Mesothelial cell of epicardium (in vitro differentiated cells): ENCODE results near the gene LGALS9C. TPM values are rescaled to one million over a fixed set of nuclear protein-coding genes. Genes with fewer than 3 reads are reported as not detected.
"Not testable (repeated sequence)": the region's sequence is repeated elsewhere in the genome, so short reads cannot be mapped to it uniquely, and the experiment has no call there.

Experiments
- DNase-seq, 2 experiments: peaks; one replicate each; pipeline ENCODE4 v3.0.0; 2021; ENCODE audit warnings: low spot score in 2 of 2; ENCODE audit not compliant: unreplicated experiment in 2 of 2
- H3K27ac Mint-ChIP-seq: 2 replicates; pipeline ENCODE4 v1.8.0; 2021; ENCODE audit warnings: mixed read lengths
- H3K27me3 Mint-ChIP-seq: 2 replicates; pipeline ENCODE4 v1.8.0; 2021; ENCODE audit warnings: low read depth, mixed read lengths
- H3K36me3 Mint-ChIP-seq: 2 replicates; pipeline ENCODE4 v1.8.0; 2021; ENCODE audit warnings: mixed read lengths
- H3K4me1 Mint-ChIP-seq: 2 replicates; pipeline ENCODE4 v1.8.0; 2021; ENCODE audit warnings: mixed read lengths
- H3K4me3 Mint-ChIP-seq: 2 replicates; pipeline ENCODE4 v1.8.0; 2021; ENCODE audit warnings: mild to moderate bottlenecking, moderate library complexity, mixed read lengths
- H3K9me3 Mint-ChIP-seq: 2 replicates; pipeline ENCODE4 v1.8.0; 2021; ENCODE audit warnings: mixed read lengths
- total RNA-seq: library from RNA; stranded (reverse); gene quantifications from 3 replicates; pipeline ENCODE4 v1.2.1, GENCODE V29; 2021

LGALS9C gene
- total RNA-seq, result not detected in 3 replicates

DNA sequence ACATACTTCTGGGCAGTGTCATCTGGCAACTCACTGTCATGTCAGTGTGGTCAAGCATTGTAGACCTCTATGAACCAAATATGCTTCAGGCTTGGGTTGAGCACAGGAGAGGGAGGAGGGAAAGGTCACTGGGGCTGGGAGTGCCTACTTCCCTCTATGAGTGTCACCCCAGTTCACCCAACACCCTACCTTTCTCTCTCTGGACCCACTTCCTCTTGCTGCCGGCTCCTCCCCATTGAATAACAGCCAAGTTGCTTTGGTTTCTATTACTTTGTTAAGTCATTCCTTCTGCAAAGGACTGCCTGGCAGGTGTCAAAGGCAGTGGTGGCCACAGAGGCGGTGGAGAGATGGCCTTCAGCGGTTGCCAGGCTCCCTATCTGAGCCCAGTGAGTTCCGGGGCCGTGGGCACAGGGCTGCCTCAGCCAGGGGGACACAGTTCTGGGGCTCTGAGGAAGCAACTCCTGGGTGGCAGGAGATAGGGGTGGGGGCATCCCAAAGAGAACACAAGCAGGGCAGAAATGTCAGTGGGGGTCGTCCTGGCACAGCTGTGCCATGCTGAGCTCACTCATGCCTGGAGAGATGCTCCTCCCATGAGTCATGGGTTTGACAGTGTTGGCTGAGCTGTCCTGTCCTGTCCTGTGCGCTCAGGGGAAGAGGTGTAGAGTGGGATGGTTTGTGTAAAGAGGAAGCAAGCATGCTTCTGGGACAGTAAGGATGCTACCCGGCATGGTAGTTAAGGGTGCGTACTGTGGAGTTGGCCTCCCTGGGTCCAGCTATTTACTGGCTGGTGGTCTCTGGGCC lies at the start of gene LGALS9C:
Gene LGALS9C, plus strand, starts transcription at position 282 of the 801 bp plus-strand sequence. Its CDS starts 66 bp downstream, at position 348.
- not testable (repeated sequence) for DNase-seq, H3K27ac Mint-ChIP-seq, H3K27me3 Mint-ChIP-seq, H3K4me1 Mint-ChIP-seq, H3K4me3 Mint-ChIP-seq, H3K9me3 Mint-ChIP-seq, H3K36me3 Mint-ChIP-seq

DNA sequence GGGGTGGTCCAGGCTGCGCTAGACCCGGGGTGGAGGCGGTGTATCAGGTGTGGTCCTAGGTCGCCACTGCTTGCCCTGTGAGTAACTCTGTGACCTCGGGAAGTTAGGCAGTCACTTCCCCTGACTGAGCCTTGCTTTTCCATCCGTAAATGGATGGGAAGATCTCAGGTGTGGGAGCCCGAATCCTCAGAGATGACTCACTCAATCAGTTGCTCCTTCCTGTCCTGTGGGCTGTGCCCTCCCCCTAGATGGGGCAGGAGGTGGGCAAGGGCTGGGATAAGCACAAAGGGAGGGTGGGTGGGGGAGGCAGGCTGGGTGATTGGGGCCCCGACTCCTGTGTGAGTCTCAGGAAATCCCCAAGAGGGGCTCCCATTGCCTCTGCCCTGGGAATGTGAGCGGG lies 44.4 kb upstream of the LGALS9C start:
- H3K36me3 Mint-ChIP-seq, H3K4me3 Mint-ChIP-seq, H3K9me3 Mint-ChIP-seq, H3K4me1 Mint-ChIP-seq, H3K27ac Mint-ChIP-seq, DNase-seq, H3K27me3 Mint-ChIP-seq: not testable (repeated sequence)

GRCh38 chr17:18439465-18439870 lies 37.1 kb upstream of the LGALS9C start:
- not testable (repeated sequence) for H3K4me3 Mint-ChIP-seq, H3K27me3 Mint-ChIP-seq, H3K4me1 Mint-ChIP-seq, H3K36me3 Mint-ChIP-seq, DNase-seq, H3K27ac Mint-ChIP-seq, H3K9me3 Mint-ChIP-seq

DNA sequence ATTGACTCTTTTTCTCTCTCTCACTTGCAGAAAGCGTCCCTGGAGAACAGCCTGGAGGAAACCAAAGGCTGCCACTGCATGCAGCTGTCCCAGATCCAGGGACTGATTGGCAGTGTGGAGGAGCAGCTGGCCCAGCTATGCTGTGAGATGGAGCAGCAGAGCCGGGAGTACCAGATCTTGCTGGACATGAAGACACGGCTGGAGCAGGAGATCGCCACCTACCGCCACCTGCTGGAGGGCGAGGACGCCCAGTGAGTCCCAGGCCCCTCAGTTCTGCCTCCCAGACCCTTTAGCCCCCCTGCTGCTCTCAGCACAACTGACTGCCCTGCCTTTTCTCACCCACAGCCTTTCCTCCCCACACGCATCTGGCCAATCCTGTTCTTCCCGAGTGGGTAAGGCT lies 34.5 kb upstream of the LGALS9C start:
- H3K4me3 Mint-ChIP-seq, H3K27ac Mint-ChIP-seq, H3K36me3 Mint-ChIP-seq, H3K27me3 Mint-ChIP-seq, H3K4me1 Mint-ChIP-seq, H3K9me3 Mint-ChIP-seq: not testable (repeated sequence)
- peak in 1 of 2 experiments; percentile 62 for DNase-seq

DNA sequence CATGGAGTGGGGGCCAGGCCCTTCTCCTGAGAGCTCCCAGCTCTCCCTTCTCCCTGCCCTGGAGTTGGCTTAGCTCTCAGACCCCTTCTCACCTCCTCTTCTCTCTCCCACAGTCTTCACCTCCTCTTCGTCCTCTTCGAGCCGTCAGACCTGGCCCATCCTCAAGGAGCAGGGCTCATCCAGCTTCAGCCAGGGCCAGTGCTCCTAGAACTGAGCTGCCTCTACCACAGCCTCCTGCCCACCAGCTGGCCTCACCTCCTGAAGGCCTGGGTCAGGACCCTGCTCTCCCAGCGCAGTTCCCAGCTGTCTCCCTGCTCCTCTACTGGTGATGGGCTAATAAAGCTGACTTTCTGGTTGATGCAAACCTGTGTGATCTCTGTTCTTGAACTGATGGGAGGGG lies 34.1 kb upstream of the LGALS9C start:
- H3K27ac Mint-ChIP-seq, H3K4me1 Mint-ChIP-seq, H3K9me3 Mint-ChIP-seq, H3K36me3 Mint-ChIP-seq, H3K27me3 Mint-ChIP-seq, DNase-seq, H3K4me3 Mint-ChIP-seq: not testable (repeated sequence)

GRCh38 chr17:18447476-18448205 lies 28.9 kb upstream of the LGALS9C start:
- not testable (repeated sequence) for H3K27me3 Mint-ChIP-seq, H3K4me3 Mint-ChIP-seq, H3K36me3 Mint-ChIP-seq, H3K27ac Mint-ChIP-seq, H3K4me1 Mint-ChIP-seq, H3K9me3 Mint-ChIP-seq, DNase-seq

DNA sequence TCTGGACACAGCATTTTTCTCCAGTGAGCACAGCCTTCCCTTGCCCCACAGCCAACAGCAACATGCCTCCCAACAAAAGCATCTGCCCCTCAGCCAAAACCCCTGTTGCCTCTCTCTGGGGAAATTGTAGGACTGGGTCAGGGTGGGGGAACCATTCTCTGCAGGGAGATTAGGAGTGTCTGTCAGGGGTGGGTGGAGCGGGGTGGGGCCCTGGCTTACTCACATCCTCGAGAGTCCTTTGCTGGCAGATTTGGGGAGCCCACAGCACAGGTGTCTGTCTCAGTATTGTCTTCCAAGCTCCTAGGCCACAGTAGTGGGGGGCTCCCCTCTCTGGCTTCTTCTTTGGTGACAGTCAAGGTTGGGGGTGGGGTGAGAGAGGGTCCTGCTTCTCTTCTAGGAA lies 28.3 kb upstream of the LGALS9C start:
- H3K27me3 Mint-ChIP-seq, H3K27ac Mint-ChIP-seq, H3K4me1 Mint-ChIP-seq, H3K36me3 Mint-ChIP-seq, H3K4me3 Mint-ChIP-seq, H3K9me3 Mint-ChIP-seq, DNase-seq: not testable (repeated sequence)

- not testable (repeated sequence) for H3K27ac Mint-ChIP-seq, DNase-seq, H3K4me1 Mint-ChIP-seq, H3K4me3 Mint-ChIP-seq, H3K36me3 Mint-ChIP-seq, H3K27me3 Mint-ChIP-seq, H3K9me3 Mint-ChIP-seq
Measured at GRCh38 chr17:18449833-18450232, 26.8 kb upstream of the LGALS9C start.

- H3K9me3 Mint-ChIP-seq, H3K27ac Mint-ChIP-seq, H3K4me1 Mint-ChIP-seq, H3K27me3 Mint-ChIP-seq, H3K4me3 Mint-ChIP-seq, DNase-seq, H3K36me3 Mint-ChIP-seq: not testable (repeated sequence)
Measured at GRCh38 chr17:18450998-18451397, 25.6 kb upstream of the LGALS9C start.

- not testable (repeated sequence) for H3K36me3 Mint-ChIP-seq, H3K4me3 Mint-ChIP-seq, DNase-seq, H3K27me3 Mint-ChIP-seq, H3K9me3 Mint-ChIP-seq, H3K4me1 Mint-ChIP-seq, H3K27ac Mint-ChIP-seq
Measured at GRCh38 chr17:18451969-18452368, 24.6 kb upstream of the LGALS9C start.

GRCh38 chr17:18459035-18459434 lies 17.6 kb upstream of the LGALS9C start:
- DNase-seq, H3K4me3 Mint-ChIP-seq: not testable (repeated sequence)

DNA sequence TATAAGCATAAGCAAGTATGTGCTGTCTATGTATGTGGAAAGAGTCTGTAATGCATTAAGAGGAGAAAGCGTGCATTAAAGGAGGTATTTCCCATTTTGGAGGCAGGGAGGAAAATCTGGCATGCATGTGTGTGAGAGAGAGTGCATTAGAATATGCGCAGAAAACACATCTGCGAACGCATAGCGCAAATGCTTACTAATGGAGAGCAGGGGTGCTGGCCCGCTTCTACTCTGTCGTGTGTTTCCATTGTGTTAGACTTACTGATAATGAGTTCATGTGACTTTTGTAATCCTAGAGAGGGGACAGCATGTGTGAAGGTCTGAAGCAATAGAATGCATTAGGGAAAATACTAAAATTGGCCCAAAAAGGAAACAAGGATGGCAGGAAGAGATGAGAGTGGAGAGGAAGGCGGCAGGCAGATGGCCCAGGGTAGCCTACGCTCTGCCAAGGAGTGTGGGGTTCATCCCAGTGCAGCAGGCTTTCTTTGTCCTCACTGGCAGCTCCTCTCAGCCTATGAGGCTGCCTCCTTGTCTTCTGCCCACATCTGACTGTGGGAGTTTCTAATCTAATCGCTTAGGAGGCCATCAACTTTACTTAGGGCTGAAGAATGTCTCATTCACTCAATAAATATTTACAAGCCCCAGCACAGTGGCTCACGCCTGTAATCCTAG lies 12.6 kb upstream of the LGALS9C start:
- H3K4me1 Mint-ChIP-seq, DNase-seq, H3K27ac Mint-ChIP-seq, H3K9me3 Mint-ChIP-seq, H3K4me3 Mint-ChIP-seq, H3K27me3 Mint-ChIP-seq, H3K36me3 Mint-ChIP-seq: not testable (repeated sequence)

More at GRCh38 chr17:18459035-18459434, 17.6 kb upstream of the LGALS9C start:
- H3K4me1 Mint-ChIP-seq, H3K9me3 Mint-ChIP-seq, H3K36me3 Mint-ChIP-seq, H3K27me3 Mint-ChIP-seq, H3K27ac Mint-ChIP-seq: not testable (repeated sequence)

DNA sequence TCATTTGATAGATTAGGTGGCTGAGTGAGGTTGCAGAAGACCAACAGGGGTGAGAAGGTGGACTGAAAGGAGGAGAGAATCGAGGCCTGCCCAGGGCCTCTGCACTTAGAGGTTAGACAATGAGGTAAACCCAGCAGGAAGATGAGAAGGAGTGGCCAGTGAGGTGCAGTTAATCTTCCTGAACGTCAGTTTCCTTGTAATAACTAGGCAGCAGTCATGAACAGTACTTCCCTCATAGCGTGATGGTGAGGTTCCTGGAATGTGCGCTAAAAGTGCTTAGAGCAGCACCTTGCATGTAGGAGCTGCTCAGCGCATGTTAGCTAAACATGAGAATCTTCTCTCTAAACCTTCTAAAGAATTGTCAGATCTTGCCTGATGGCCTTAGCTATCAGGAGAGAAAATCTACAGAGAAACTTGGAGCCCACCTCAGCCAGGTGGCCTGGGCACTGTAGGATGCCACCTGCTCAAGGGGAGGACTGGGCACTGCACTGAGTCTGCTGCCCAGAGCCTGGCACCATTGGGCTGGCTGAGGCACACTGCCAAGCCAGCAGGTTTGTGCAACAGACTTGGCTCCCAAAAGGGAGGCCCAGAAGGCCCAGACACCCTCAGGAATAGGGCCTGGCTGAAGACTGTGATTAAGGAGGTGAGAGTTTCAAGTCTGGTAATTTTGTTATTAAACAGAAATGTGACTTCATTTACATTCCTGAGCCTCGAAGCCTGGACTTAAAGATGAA lies 10.2 kb upstream of the LGALS9C start:
- H3K9me3 Mint-ChIP-seq, H3K36me3 Mint-ChIP-seq, H3K4me1 Mint-ChIP-seq, H3K27me3 Mint-ChIP-seq, H3K4me3 Mint-ChIP-seq, DNase-seq, H3K27ac Mint-ChIP-seq: not testable (repeated sequence)
